OCI-LY1 (cell line): ENCODE measurements around the gene PTPN13.

Experiments used
- H2AFZ ChIP-seq: fragments of 200-600 bp; sonication (generic), shearing (Covaris generic); 2 replicates; pipeline ENCODE4 v1.6.0; 2014; ENCODE audit warnings: antibody characterized with exemption, mild to moderate bottlenecking, low read length
- H3F3A ChIP-seq: fragments of 200-600 bp; sonication (generic), shearing (Covaris generic); 2 replicates; pipeline ENCODE4 v1.6.0; 2014; ENCODE audit warnings: mild to moderate bottlenecking, antibody characterized with exemption, low read length, moderate library complexity; ENCODE audit not compliant: insufficient read depth
- H3K27ac ChIP-seq: fragments of 200-600 bp; sonication (generic); 2 replicates; pipeline ENCODE4 v1.5.1; 2014; ENCODE audit warnings: low read length, mixed run types, mild to moderate bottlenecking, low read depth; ENCODE audit not compliant: poor library complexity, severe bottlenecking
- H3K27me3 ChIP-seq: fragments of 200-600 bp; sonication (generic); 2 replicates; pipeline ENCODE4 v1.6.0; 2014; ENCODE audit warnings: antibody characterized with exemption, mild to moderate bottlenecking, low read length, moderate library complexity; ENCODE audit not compliant: insufficient read depth
- H3K36me3 ChIP-seq: fragments of 200-600 bp; sonication (generic); 2 replicates; pipeline ENCODE4 v1.6.1; 2014; ENCODE audit warnings: mild to moderate bottlenecking, antibody characterized with exemption, low read length, moderate library complexity, mixed read lengths; ENCODE audit not compliant: insufficient read depth
- H3K4me1 ChIP-seq: fragments of 200-600 bp; sonication (generic); 2 replicates; pipeline ENCODE4 v1.5.1; 2014; ENCODE audit warnings: mild to moderate bottlenecking, low read length, moderate library complexity; ENCODE audit not compliant: insufficient read depth, severe bottlenecking
- H3K4me2 ChIP-seq: fragments of 200-600 bp; sonication (generic), shearing (Covaris generic); 2 replicates; pipeline ENCODE4 v1.6.1; 2014; ENCODE audit warnings: low read length
- H3K4me3 ChIP-seq: fragments of 200-600 bp; sonication (generic); 2 replicates; pipeline ENCODE4 v1.5.1; 2014; ENCODE audit warnings: low read length, low read depth, mild to moderate bottlenecking, mixed read lengths; ENCODE audit not compliant: poor library complexity, severe bottlenecking
- H3K79me2 ChIP-seq: fragments of 200-600 bp; shearing (Covaris generic); 2 replicates; pipeline ENCODE4 v1.6.1; 2016; ENCODE audit warnings: mixed run types, low read length, mixed read lengths; ENCODE audit not compliant: insufficient read depth
- H3K9ac ChIP-seq: fragments of 200-600 bp; sonication (generic), shearing (Covaris generic); 2 replicates; pipeline ENCODE4 v1.6.1; 2014; ENCODE audit warnings: mild to moderate bottlenecking, low read length, mixed read lengths
- H3K9me2 ChIP-seq: fragments of 200-600 bp; sonication (generic), shearing (Covaris generic); 2 replicates; pipeline ENCODE4 v1.6.1; 2014; ENCODE audit warnings: low read depth, mild to moderate bottlenecking, low read length, mixed read lengths
- H3K9me3 ChIP-seq: fragments of 200-600 bp; shearing (Covaris generic); 2 replicates; pipeline ENCODE4 v1.6.1; 2014; ENCODE audit warnings: low read length, mixed read lengths
- H4K20me1 ChIP-seq: fragments of 200-600 bp; sonication (generic), shearing (Covaris generic); 2 replicates; pipeline ENCODE4 v1.6.0; 2016; ENCODE audit warnings: mild to moderate bottlenecking, low read length; ENCODE audit not compliant: insufficient read depth
- EZH2 ChIP-seq: fragments of 200-600 bp; sonication (generic), shearing (Covaris generic); IDR thresholded peaks from 2 replicates; pipeline ENCODE4 v1.8.0; 2017; ENCODE audit warnings: borderline replicate concordance, mixed run types, mild to moderate bottlenecking, antibody characterized with exemption, low read length, moderate library complexity, mixed read lengths
- TF ChIP-seq, protein P1 (sequence below): fragments of 200-600 bp; sonication (generic), shearing (Covaris generic); IDR thresholded peaks from 2 replicates; pipeline ENCODE4 v1.5.1; 2017; ENCODE audit warnings: mild to moderate bottlenecking, antibody characterized with exemption, low read length, moderate library complexity, mixed read lengths

The PTPN13 gene

GRCh38 chr4:86821151-86821550 is 227.0 kb downstream of the PTPN13 start:
- Histone ChIP-seq H2AFZ (no peak overlapping the region), H3K27me3 (no peaks in the 10 kb centered on the region), H3F3A (no peaks in the 10 kb centered on the region), H3K4me1 (no peaks in the 10 kb centered on the region), H3K4me3 (no peak overlapping the region), H3K36me3 (no peaks in the 10 kb centered on the region), H3K27ac (no peak overlapping the region), H3K4me2 (no peak overlapping the region), H4K20me1 (no peaks in the 10 kb centered on the region), H3K9ac (no peak overlapping the region), H3K9me2 (no peaks in the 10 kb centered on the region), H3K79me2 (no peaks in the 10 kb centered on the region), H3K9me3 (no peaks in the 10 kb centered on the region)
- TF ChIP-seq EZH2 = no peak
- TF ChIP-seq, protein P1, sequence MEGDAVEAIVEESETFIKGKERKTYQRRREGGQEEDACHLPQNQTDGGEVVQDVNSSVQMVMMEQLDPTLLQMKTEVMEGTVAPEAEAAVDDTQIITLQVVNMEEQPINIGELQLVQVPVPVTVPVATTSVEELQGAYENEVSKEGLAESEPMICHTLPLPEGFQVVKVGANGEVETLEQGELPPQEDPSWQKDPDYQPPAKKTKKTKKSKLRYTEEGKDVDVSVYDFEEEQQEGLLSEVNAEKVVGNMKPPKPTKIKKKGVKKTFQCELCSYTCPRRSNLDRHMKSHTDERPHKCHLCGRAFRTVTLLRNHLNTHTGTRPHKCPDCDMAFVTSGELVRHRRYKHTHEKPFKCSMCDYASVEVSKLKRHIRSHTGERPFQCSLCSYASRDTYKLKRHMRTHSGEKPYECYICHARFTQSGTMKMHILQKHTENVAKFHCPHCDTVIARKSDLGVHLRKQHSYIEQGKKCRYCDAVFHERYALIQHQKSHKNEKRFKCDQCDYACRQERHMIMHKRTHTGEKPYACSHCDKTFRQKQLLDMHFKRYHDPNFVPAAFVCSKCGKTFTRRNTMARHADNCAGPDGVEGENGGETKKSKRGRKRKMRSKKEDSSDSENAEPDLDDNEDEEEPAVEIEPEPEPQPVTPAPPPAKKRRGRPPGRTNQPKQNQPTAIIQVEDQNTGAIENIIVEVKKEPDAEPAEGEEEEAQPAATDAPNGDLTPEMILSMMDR = no peak

DNA sequence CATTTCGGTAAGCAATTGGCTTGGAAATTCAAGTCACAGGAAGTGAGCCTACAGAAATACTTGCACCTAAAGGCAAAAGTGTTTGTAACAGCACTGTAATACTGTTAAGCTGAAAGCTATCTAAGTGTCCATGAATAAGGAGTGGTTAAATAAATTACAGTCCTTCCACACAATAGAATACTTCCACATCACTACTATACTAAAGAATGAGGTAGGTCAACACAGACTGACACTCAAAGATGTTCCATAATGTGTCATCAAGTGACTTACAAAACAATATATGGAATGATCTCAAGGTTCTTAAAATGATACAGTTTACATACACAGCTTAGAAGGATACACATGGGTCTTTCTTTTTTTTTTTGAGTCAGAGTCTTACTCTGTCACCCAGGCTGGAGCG is 228.0 kb downstream of the PTPN13 start:
- TF ChIP-seq EZH2 = no peak
- TF ChIP-seq, protein P1 = no peak
- H3F3A ChIP-seq = no peaks in the 10 kb centered on the region
- no peak overlapping the region for H3K27ac ChIP-seq

DNA sequence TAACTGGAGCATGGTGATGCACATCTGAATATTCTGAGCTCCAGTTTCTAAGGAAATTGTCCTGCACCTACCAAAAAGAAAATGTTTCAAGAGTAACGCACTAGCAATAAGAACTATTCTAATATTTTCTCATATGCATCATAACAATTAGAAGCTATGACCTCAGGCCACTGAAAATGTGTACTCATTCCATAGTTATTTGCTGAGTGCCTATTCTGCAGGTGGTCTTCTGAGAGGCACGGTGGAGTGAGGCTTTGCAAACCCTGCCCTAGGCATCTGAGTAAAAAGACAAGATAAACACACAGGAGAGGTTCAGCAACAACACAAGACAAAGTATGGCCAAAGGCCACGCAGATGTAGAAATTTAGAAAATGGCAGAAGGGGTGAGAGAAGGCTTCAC is 231.4 kb downstream of the PTPN13 start:
- no peak overlapping the region for H2AFZ ChIP-seq
- TF ChIP-seq EZH2 = no peak
- TF ChIP-seq, protein P1 = no peak
- no peaks in the 10 kb centered on the region for H4K20me1 ChIP-seq
- H3K79me2 ChIP-seq = no peaks in the 10 kb centered on the region
- no peaks in the 10 kb centered on the region for H3K27me3 ChIP-seq
- H3K9ac ChIP-seq = no peak overlapping the region
- H3K9me2 ChIP-seq = no peaks in the 10 kb centered on the region
- H3K9me3 ChIP-seq = no peaks in the 10 kb centered on the region
- no peaks in the 10 kb centered on the region for H3F3A ChIP-seq
- no peak overlapping the region for H3K4me3 ChIP-seq
- no peaks in the 10 kb centered on the region for H3K4me1 ChIP-seq
- H3K27ac ChIP-seq = no peak overlapping the region
- H3K36me3 ChIP-seq = no peaks in the 10 kb centered on the region
- H3K4me2 ChIP-seq = no peak overlapping the region

More for the DNA sequence above, 228.0 kb downstream of the PTPN13 start:
- Histone ChIP-seq H3K9me2 (no peaks in the 10 kb centered on the region), H3K4me2 (no peak overlapping the region), H3K4me1 (no peaks in the 10 kb centered on the region), H3K79me2 (no peaks in the 10 kb centered on the region), H3K27me3 (no peaks in the 10 kb centered on the region), H4K20me1 (no peaks in the 10 kb centered on the region), H3K4me3 (no peak overlapping the region), H3K36me3 (no peaks in the 10 kb centered on the region), H3K9me3 (no peaks in the 10 kb centered on the region), H3K9ac (no peak overlapping the region), H2AFZ (no peak overlapping the region)
